SU-DHL-6 (cell line): ENCODE data around the gene RAD51D.

Experiments
- CTCF ChIP-seq: fragments of 200-600 bp; sonication (generic); IDR thresholded peaks from one replicate; pipeline ENCODE4 v1.5.1; 2017; ENCODE audit warnings: antibody characterized with exemption, mild to moderate bottlenecking, low read length, moderate library complexity; ENCODE audit not compliant: insufficient read depth, poor library complexity, severe bottlenecking
- EZH2phosphoT487 ChIP-seq: fragments of 200-600 bp; sonication (generic), shearing (Covaris generic); conservative IDR thresholded peaks from 2 replicates; pipeline ENCODE4 v1.6.1; 2018; ENCODE audit warnings: mild to moderate bottlenecking, antibody characterized with exemption, low read length, moderate library complexity, mixed read lengths

GRCh38 chr17:35121315-35121714 is 1.7 kb upstream of the RAD51D start, which contains the start of gene FNDC8:
- TF ChIP-seq CTCF (no peak), EZH2phosphoT487 (no peak)
